Upper lobe of left lung (tissue), 4 donors: Measurements from ENCODE around the gene SLC35E3.

Experiments
- POLR2A ChIP-seq, 4 donors: fragments of 450-650 bp; IDR thresholded peaks; one replicate each; pipeline ENCODE4 v1.5.1; 2016 to 2017; ENCODE audit warnings: antibody characterized with exemption in 4 of 4, mild to moderate bottlenecking in 2 of 4
- TF ChIP-seq, protein P1 (sequence below), 6 experiments: fragments of 450-650 bp in 4 of 6; fragments of 200-600 bp in 2 of 6; sonication (generic) in 2 of 6; IDR thresholded peaks; one replicate each; pipeline ENCODE4 v1.5.1; 2016 to 2019; ENCODE audit warnings: antibody characterized with exemption in 6 of 6

DNA sequence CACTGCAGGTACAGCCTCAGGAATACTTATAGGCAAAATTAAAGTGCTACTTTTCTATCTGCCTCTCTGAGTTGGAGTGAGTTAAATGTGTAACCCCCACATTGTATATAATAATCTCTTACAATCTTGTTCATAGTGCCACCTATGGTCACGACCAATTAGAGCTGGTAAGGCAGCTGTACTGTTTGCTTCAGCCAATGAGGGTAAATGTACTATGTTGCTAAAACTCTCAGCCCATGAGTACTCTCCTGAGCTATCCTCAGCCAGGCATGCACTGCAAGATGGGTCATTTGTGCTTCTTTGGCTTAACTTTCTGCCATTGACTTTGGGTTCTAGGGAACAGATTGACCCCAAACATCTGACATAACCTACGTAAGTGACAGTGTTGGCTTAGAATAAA lies 47.0 kb downstream of the SLC35E3 start:
- TF ChIP-seq POLR2A (IDR thresholded peaks at IDR 0.05): no peak
- TF ChIP-seq, protein P1, sequence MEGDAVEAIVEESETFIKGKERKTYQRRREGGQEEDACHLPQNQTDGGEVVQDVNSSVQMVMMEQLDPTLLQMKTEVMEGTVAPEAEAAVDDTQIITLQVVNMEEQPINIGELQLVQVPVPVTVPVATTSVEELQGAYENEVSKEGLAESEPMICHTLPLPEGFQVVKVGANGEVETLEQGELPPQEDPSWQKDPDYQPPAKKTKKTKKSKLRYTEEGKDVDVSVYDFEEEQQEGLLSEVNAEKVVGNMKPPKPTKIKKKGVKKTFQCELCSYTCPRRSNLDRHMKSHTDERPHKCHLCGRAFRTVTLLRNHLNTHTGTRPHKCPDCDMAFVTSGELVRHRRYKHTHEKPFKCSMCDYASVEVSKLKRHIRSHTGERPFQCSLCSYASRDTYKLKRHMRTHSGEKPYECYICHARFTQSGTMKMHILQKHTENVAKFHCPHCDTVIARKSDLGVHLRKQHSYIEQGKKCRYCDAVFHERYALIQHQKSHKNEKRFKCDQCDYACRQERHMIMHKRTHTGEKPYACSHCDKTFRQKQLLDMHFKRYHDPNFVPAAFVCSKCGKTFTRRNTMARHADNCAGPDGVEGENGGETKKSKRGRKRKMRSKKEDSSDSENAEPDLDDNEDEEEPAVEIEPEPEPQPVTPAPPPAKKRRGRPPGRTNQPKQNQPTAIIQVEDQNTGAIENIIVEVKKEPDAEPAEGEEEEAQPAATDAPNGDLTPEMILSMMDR (IDR thresholded peaks at IDR 0.05): no peak
